ENCODE measurements around the gene MARCHF6. TPM values are rescaled to one million over a fixed set of nuclear protein-coding genes. Genes with fewer than 3 reads are reported as not detected.
"Not testable (repeated sequence)": the region's sequence is repeated elsewhere in the genome, so short reads cannot be mapped to it uniquely, and the experiment has no call there.

The MARCHF6 gene, protein sequence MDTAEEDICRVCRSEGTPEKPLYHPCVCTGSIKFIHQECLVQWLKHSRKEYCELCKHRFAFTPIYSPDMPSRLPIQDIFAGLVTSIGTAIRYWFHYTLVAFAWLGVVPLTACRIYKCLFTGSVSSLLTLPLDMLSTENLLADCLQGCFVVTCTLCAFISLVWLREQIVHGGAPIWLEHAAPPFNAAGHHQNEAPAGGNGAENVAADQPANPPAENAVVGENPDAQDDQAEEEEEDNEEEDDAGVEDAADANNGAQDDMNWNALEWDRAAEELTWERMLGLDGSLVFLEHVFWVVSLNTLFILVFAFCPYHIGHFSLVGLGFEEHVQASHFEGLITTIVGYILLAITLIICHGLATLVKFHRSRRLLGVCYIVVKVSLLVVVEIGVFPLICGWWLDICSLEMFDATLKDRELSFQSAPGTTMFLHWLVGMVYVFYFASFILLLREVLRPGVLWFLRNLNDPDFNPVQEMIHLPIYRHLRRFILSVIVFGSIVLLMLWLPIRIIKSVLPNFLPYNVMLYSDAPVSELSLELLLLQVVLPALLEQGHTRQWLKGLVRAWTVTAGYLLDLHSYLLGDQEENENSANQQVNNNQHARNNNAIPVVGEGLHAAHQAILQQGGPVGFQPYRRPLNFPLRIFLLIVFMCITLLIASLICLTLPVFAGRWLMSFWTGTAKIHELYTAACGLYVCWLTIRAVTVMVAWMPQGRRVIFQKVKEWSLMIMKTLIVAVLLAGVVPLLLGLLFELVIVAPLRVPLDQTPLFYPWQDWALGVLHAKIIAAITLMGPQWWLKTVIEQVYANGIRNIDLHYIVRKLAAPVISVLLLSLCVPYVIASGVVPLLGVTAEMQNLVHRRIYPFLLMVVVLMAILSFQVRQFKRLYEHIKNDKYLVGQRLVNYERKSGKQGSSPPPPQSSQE
- 100 to 1,000 TPM; 173 to 217 (median 208) TPM for polyA plus RNA-seq (ENCODE audit: insufficient read length in 4 of 4)

DNA sequence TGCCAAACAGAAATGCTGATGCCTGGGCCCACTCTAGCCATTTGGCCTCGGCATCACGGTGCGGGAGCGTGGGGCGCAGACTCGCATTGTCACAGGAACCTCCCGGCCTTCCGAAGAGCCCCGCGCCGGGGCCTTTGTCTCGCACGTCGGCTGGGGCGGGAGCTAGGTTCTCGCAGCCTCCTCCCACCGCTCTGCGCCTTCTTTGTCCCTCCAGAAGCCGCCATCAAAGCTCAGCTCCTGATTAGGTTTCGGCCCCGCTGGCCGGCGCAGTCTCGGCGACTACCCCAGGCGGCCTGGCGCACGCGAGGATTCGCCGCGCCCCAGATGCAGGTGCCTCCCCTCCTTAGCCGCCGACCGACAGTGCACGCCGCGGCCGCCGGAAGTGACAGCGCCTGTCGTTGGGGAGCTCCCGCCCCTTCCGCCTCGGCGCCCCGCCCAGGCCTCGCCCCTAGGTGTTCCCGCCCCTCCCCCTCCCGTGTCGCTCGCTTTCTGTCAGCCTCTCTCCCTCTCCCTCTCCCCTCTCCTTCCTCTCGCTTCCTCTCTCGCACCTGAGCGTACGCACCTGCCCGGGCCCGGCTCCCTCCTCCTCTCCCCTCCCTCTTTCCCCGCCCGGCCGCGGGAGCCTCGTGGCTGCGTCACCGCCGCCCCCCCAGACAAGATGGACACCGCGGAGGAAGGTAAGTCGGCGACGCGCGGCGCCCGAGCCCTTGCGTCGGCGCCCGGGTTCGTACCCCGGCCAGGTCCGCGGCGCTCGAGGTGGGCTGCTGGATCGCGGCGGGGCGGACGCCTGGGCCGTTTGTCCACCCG, at the start of gene MARCHF6:
MARCHF6 (plus strand) TSS at position 455 of the 807 bp plus-strand sequence; CDS start at position 659, 204 bp downstream.
- peak; percentile 86 to 93 (median 87) for DNase-seq (ENCODE audit: low read depth in 4 of 4, low spot score in 3 of 4)

DNA sequence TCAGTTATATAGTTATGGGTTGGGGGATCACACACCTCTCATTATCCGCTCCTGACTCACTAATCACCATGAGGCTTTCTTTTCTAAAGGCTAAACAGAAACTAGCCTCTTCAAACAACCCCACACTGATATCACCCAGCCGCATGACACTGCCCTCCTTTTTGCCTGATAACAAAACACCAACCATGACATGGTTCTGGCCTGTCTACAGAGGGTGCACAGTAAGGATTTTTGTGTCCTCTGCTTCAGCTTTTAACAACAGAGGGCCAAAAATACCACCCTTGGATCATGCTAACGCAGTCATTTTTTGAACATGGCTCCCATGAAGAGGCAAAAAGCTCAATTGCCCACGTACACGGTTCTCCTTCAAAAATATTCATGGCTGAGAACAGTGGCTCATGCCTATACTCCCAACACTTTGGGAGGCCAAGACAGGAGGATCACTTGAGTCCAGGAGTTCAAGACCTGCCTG, 49.8 kb upstream of the MARCHF6 start:
- DNase-seq (ENCODE audit: low read depth in 4 of 4, low spot score in 3 of 4), result no peak

DNA sequence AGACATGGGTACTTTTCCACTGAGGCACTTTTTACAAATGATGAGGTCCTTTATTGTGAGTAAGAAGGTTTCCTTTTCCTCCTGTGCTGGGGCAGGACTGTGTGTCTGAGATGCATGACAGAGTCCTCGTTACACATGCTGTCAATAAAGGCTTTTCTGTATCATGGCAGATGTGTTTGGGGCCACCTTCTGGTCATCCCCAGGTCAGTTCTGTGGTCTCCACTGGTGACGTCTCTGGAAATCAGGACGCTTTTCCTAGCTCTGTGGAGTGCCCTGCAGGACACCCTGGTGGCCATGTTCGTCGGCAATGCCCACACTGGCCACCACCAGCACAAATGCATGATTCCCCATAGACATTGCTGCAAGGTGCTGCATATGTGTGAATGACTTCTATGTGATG, 48.6 kb upstream of the MARCHF6 start:
- no peak for DNase-seq (ENCODE audit: low read depth in 4 of 4, low spot score in 3 of 4)

DNA sequence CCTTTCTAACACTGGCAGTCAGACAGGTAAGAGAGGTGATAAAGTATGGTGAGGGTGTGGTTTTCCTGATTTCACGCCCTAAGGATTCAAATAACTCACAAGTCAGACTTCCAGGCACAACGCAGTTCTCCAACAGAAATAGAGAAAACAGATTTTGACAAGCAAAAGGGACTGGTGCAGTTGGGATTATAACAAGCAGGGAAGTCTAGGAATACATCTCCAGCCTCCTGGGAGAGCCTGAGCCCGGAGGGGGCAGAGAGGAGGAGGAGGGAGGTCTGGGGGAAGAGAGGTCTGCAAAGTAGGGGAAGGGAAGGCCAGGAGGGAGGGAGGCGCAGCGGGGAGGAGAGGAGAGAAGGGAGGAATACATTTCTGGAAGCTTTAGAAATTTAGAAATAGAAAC, 47.4 kb upstream of the MARCHF6 start:
- DNase-seq (ENCODE audit: low read depth in 4 of 4, low spot score in 3 of 4), result no peak

DNA sequence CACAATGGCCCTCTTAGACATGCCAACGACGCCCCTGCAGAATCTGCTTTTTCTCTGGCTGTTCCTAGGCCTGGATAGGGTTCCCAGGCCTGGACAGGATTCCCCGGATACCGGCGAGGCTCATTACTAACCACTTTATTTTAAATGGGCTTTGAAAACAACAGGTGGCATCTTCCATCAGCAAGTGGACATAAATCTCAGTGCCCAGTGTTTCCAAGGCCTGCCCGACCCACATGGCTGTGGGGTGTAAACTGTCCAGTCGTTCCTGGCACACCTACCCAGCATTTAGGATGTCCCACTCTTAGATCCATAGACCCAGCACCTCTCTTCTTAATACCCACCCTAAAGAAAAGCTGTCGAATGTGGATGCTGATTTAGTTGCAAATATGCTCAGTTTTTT, 46.7 kb upstream of the MARCHF6 start:
- DNase-seq (ENCODE audit: low read depth in 4 of 4, low spot score in 3 of 4), result no peak

DNA sequence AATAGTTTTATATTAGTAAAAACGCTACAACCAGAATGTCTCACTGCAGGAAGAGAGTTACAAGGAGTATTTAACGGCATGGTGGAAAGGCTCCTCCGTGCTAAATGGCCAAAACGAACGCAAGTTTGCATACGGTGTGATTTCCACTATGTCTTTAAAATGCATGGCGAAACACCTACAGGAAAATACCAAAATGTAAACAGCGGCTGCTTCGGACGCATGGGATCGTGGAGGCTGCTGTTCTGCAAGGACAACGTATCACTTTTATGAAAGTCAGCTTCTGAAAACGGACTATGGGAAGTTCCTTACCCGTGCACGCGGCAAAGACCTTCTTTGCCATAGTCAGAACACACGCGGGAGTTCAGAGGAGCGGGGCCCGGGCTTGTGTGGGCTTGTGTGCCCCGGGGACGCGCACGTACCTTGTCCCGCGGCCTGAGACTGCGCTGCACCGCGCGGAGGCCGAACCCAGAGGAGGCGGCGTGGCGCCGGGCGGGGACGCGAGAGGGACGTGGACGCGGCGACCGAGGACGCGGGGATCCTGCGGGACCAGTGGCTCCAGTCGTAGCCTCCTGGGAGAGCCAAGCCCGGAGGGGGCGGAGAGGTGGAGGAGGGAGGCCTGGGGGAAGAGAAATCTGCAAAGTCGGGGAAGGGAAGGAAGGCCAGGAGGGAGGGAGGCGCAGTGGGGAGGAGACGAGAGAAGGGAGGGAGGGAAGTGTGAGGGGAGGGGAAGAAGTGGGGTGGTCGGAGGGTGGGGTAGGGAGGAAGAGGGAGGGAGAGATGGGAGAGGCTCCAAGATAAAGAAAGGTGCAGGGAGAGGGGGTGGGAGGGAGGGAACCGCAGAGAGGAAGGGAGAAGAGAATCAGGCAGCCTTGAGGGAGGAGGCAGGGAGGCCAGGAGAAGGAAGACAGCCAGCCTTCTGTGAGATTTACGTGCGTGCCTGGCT, 46.0 kb upstream of the MARCHF6 start, which contains the start of gene CMBL:
CMBL (minus strand) TSS at position 697 of the 943 bp plus-strand sequence. CDS start 17,140 bp downstream, outside the sequence.
- DNase-seq (ENCODE audit: low read depth in 4 of 4, low spot score in 3 of 4), result peak in 1 of 4 donors; percentile 64

DNA sequence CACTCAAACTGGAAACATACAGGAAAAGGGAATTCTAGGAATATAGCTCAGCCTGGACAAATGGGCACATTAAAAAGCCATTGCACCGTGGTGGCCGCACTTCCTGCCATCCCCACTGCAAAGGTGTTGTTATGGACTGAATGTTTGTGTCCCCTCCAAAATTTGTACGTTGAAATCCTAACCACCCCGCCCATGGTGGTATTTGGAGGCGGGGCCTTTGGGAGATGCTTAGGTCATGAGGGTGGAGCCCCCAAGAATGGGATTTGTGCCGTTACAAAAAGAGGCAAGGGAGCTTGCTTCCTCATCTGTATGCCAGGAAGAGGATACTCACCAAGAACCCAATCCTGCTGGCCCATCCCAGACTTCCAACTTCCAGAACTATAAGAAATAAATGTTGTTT, 44.7 kb upstream of the MARCHF6 start:
- no peak for DNase-seq (ENCODE audit: low read depth in 4 of 4, low spot score in 3 of 4)

DNA sequence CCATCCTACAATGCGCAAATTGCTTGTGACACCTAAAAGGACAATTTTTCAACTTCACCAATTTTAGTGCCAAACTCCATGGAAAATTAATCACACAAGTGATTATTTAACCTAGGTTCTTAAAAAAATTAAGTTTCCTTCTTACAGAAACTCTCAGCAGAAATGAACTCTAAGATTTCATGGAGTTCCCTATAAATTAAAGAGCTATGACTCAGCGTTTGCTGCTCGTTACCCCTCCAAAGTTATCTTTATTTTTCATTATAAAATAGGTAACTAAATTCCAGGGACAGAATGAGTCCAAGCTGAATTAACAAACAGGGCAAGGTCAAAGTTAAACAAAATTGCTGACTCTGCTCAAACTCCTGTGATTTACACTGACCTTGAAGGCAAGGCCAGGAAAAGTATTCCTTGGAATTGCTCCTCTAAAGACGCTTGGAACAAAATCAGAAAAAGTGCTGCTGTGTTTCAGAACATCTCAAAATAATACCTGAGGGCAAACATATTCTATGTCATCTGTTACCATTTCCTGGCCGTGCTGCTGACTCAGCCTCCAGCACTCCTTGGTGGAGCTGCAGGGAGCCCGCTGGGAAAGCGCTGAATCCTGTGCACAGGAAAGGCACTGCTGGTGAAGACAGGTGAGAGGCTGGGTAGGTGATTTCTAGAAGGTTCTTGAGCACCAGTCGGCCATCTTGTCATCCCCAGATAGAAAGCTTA, 43.3 kb upstream of the MARCHF6 start:
- DNase-seq (ENCODE audit: low read depth in 4 of 4, low spot score in 3 of 4), result no peak

DNA sequence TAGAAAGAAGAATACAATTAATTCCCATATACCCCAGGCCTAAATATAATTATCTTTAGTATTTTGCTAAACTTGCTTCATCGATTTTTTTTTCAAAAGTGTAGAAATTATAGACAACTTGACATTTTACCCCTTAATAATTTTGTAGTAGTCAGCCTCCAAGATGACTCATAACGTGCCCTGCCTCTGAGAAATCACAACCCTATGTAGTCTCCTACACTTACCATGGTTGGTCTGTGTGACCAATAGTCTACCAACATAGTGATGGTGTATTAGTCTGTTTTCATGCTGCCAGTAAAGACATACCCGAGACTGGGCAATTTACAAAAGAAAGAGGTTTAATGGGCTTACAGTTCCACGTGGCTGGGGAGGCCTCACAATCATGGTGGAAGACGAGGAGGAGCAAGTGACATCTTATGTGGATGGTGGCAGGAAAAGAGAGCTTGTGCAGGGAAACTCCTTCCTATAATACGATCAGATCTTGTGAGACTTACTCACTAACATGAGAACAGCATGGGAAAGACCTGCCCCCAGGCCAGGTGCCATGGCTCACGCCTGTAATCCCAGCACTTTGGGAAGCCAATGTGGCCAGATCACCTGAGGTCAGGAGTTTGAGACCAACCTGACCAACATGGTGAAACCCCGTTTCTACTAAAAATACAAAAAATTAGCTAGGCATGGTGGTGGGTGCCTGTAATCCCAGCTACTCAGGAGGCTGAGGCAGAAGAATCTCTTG, 42.5 kb upstream of the MARCHF6 start:
- not testable (repeated sequence) for DNase-seq (ENCODE audit: low read depth in 4 of 4, low spot score in 3 of 4)

DNA sequence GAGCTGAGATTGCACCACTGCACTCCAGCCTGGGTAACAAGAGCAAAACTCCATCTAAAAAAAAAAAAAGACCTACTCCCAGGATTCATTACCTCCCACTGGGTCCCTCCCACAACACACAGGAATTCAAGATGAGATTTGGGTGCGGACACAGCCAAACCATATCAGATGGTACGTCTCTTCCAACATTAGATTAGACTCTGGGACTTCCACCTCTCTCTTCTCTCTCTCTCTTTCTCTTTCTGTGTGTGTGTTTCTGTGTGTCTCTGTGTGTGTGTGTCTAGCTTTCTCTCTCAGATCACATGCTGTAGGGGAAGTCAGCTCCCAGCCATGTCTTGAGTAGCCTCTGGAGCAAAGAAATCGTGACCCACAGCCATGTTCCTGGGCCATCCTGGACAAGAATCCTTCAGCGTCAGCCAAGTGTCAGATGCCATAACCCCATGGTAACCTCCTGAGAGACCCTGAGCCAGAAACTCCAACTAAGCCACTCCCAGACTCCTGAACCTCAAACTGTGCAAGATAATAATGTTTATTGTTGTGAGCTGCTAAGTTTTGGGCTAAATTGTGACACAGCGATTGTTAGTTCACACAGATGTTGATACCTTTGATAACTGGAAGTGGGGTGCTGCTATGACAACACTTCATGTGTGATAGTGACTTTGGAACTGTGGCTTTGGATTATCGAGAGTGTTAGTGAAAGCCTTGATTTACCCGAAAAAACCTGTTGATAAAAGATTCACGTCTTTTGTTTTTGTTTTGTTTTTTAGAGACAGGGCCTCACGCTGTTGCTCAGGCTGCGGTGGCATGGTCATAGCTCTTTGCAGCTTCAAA, 41.7 kb upstream of the MARCHF6 start:
- DNase-seq (ENCODE audit: low read depth in 4 of 4, low spot score in 3 of 4), result no peak

DNA sequence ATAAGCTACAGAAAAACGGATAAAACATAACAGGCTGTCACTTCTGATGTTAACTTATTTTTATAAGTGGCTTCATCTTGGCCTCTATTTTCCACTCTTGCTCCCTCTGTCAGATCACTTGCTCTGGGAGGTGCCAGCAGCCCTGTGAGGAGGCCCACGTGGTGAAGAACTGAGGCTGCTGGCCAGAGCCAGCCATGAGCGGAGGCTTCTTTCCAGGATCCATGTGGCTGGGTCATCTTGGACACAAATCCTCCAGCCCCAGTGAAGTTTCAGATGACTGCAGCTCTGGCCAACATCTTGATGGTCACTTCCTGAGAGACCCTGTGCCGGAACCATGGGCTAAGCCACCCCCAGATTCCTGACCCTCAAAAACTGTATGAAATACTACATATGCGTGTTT, 38.3 kb upstream of the MARCHF6 start:
- no peak for DNase-seq (ENCODE audit: low read depth in 4 of 4, low spot score in 3 of 4)

DNA sequence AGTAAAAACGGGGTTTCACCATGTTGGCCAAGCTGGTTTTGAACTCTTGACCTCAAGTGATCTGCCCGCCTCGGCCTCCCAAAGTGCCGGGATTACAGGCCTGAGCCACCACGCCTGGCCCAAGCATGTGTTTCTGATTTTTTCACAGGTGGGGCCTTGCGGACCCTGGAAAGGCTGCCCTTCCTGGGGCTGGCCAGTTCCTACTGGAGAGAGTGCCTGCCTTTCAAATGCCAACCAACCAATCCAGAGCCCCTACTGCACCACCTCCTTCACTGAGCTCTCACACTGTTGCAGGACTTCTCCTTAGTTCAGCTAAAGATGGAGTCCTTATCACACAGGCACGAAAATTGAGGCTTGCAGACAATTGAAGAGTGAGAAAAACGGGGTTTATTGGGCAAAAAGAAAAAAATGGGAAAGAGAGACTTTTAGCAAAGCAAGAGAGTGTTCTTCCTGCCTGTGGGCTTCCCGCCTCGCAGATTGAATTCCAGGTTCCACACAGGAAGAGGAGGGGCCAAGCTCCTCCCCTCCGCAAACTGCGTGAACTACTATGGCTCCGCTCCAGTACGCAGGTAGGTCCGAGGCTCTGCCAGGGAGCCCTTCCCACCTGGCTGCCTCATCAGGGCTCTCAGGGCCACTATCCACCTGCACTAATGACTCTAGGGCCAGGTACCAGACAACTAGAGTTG, 37.5 kb upstream of the MARCHF6 start:
- no peak for DNase-seq (ENCODE audit: low read depth in 4 of 4, low spot score in 3 of 4)

DNA sequence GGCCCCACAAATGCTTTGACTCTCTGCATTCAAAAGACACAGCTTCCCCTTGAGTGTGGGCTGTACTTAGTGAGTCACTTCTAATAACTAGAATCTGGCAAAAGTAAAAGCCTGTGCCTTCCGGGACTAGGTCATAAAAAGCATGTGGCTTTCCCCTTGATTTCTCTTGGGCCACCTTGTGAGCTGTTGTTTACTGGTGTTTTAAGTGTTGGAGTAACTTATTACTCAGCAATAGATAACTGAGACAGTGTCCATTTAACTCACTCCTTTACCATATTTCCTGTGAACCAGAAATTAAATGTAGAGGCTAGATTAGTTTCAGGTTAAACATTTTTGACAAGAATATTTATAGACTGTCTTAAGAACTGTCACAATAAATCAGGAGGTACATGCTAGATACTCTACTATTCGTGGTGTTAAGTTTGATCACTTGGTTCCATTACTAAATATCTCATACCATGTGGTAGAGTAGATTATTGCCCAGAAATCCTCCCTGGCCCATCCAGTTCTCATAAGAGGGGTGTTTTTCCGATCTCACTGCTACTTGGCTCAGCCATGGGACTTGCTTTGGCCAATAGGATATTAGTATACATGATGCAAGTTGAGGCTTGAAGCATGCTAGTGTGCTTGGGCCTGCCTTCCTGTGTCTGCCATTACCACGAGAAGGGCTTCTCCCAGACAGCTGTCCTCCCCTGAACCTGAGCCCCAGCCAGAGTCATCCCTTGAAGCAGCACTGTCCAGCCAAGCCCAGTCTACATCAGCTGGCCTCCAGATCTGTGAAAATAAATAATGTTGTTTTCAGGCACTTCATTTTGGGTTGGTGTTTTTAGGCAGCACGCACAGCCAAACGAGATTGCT, 35.4 kb upstream of the MARCHF6 start:
- DNase-seq (ENCODE audit: low read depth in 4 of 4, low spot score in 3 of 4), result no peak

DNA sequence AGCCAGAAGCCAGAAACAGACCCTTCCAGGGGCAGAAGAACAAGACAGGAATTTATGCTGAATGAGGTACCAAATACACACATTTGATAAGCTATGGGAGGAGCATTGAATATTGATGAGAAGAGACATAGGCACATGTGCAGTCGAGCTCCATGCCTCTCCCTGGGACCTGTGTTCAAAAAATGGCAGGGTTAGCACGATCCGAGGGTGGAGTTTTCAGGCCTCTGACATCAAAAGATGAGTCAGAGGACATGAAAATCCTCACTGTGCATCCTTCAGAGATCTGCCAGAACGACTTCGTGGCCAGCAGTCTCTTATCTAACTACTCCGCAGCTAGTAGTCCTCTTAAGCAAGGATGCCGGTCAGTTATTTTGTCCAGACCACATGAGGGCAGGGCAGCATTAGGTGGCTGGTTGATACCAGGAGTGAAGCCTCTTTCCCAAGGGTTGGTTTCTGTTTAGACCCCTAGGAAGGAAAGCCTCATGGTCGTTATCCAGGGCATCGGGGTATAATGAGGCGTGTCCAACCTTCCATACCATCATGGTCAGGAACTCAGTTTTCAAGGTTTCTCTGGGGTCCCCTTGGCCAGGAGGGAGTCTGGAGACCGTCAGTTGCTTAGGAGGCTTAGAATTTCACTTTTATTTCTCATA, 34.2 kb upstream of the MARCHF6 start:
- no peak for DNase-seq (ENCODE audit: low read depth in 4 of 4, low spot score in 3 of 4)

DNA sequence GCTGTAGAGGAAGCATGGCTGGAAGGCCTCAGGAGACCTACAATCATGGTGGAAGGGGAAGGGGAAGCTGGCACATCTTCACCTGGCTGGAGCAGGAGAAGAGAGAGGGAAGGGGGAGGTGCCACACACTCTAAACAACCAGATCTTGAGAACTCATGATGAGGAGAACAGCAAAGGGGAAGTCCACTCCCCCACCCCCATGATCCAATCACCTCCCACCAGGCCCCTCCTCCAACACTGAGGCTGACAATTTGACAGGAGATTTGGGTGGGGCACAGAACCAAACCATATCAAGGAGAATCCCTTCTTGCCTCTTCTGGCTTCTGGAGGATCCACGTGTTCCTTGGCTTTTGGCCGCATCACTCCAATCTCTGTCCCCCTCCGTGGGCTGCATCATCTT, 32.7 kb upstream of the MARCHF6 start:
- no peak for DNase-seq (ENCODE audit: low read depth in 4 of 4, low spot score in 3 of 4)

Measured in right renal pelvis (tissue), 4 donors.